HG03571 (cell line): ENCODE data around the gene TCHHL1.

Experiments used
- ATAC-seq: cut with Tn5 transposase; IDR thresholded peaks from one replicate; pipeline ENCODE4 v1.9.1; 2021; ENCODE audit not compliant: unreplicated experiment

Gene TCHHL1

DNA sequence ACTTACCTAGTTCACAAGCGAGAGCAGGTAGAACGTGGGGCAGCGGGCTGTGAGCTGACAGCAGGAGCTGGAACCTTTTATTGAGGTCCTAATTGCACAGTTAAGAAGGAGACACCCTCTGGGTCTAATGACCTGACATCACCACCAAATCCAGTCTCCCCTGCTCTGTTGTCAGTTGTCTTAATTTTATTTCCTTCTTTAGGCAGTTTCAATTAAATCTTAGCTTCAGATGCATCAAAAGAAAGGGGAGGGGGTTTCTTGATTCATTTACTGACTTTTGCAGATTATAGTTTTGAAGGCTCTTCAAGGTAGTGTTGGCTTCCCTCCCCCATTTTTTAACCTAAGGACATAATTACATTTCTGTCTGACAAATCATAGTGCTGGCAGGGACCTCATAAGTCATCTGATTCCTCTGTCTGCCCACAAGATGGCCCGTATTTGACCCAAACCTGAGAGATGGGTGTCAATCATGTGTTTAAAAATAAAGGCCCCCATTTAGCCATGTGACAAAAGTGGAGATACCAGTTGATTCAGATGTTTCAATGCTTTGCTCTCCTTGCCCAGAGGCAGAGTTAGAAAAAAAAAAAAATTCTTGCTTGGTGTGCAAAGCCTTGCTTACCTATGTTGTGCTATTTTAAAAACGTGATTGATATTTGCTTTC is at the start of gene TCHHL1:
TCHHL1 (minus strand) TSS at position 51 of the 661 bp plus-strand sequence. CDS start 921 bp downstream, outside the sequence.
- ATAC-seq: no peak

DNA sequence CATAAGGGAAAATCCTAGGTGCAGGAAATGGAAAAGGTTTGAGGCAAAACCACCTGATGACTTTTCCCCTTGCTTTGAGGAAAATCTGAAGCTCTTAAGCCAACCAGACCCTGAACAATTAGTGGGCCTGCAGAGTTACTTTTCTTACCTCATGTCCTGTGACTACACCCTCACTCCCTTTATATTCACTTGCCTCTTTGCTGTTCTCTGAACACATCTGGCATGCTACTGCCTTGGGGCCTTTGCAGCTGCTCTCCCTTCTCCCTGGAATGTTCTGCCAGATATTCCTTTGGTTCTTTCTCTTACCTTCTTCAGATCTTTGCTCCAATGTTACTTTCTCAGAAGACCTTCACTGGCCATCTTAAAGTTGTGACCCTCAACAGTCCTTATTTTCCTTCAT is 48.4 kb upstream of the TCHHL1 start:
- ATAC-seq: no peak

DNA sequence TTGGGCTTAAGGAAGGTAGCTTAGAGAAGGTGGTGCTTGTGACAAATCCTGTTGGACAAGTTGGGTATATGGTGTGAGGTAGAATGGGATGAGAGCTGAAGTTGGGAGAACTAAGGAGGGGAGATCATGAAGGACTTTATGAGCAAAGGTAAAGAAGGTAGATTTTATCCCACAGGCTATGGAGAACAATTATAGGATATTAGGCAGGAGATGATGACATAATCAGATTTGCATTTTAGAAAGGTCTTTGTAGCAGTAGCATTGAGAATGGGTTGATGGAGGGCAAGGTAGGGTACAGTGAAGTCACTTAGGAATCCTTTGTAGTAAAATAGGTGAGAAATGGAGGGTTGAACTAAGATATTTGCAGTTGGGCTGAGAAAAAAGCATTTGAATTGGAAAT is 41.3 kb upstream of the TCHHL1 start:
- ATAC-seq: no peak

DNA sequence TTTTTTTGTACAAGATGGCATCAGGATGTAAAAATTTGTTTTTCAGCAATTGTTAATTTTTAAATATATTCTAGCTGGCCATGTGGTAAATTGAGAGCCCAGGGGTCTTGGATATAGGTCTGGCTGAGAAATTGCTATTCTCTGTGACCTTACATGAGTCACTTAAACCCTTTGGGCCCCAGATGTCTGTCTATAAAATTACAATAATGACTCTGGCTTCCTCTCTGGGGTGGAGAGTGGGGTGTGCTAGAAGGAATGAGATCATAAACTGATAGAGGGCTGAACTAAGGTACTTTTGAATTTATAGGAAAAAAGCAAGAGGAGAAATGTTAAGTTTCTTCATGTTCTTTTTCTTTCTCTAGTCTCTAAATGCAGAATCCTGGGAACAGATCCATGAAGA is 38.8 kb upstream of the TCHHL1 start:
- ATAC-seq: no peak

DNA sequence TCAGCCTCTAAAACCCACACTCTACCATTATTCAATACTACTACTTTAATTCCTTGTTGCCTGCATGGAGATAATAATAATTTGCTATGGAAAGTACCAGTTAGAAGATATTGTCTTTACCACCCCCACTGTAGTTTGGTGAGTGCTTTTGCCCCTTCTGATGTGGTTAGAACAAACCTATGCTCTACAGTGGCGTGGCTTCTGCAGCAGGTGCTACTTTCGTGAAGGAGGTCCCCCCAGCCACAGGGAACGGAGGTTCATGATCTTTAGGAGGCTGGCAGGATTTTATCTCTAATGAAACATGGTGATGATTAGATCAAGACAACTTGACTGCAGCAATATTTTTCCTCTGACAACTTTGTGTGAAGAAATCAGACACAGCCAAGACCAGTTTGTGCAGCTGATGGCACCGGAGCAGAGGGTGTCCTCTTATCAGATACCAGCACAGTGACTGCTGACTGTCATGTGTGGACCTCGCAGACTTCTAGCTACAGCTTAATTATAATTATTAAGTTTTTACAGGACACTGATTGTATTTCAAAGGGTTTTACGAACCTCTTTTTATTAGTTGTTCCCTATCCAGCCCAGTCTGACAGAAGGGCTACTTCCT is 37.1 kb upstream of the TCHHL1 start:
- no peak for ATAC-seq

GRCh38 chr1:152118915-152119314 is 30.1 kb upstream of the TCHHL1 start:
- no peak for ATAC-seq

DNA sequence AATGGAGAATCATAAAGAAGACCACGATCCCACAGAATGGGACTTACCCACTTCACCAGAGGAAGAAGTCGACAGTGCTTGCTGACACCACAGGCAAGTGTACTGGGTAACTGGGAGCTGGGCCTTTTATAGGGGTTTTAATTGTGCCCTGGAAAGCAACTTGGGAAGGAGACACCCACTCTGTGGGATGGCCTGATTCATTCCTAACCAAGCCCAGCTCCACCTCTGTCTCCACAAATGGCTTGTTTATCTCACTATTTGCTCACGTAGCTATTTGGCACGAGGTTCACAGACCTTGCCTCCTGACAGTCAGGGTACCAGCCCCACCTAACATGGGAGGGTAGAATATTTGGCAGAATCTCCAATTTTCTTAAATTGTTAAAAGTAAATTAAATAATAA is 26.5 kb upstream of the TCHHL1 start, which contains the start of gene TCHH:
TCHH (minus strand) TSS at position 101 of the 400 bp plus-strand sequence. CDS start 1,364 bp downstream, outside the sequence.
- no peak for ATAC-seq

- no peak for ATAC-seq
Measured at GRCh38 chr1:152112885-152113432, 24.1 kb upstream of the TCHHL1 start.

DNA sequence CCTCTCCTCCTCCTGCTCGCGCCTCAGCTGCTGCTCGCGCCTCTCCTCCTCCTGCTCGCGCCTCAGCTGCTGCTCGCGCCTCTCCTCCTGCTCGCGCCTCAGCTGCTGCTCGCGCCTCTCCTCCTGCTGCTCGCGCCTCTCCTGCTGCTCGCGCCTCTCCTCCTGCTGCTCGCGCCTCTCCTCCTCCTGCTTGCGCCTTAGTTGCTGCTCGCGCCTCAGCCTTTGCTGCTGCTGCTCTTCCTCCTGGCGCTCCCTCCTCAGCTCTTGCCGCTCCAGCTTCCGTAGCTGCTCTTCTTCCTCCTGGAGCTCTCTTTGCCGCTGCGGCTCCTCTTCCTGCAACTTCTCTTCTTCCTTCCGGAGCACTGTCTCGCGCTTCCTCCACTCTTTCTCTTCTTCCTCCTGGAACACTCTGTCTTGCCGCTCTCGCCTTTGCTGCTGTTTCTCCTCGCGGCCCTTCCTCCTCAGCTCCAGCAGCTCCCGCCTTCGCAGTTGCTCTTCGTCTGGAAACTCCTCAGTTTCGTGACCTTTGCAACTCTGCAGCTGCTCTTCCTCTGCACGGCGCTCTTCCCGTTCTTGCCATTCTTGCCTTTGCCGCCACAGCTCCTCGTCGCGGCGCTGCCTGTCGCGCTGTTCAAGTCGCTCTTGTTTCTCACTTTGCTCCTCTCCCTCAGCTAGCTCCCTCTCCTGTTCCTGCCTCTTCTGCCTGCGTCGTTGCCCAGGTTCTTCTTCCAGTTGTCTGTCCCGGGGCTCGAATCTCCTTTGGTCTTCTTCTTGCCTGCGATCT is 23.4 kb upstream of the TCHHL1 start:
- no peak for ATAC-seq

GRCh38 chr1:152111515-152111968 is 22.7 kb upstream of the TCHHL1 start:
- ATAC-seq: no peak

GRCh38 chr1:152110860-152111514 is 22.1 kb upstream of the TCHHL1 start:
- no peak for ATAC-seq

DNA sequence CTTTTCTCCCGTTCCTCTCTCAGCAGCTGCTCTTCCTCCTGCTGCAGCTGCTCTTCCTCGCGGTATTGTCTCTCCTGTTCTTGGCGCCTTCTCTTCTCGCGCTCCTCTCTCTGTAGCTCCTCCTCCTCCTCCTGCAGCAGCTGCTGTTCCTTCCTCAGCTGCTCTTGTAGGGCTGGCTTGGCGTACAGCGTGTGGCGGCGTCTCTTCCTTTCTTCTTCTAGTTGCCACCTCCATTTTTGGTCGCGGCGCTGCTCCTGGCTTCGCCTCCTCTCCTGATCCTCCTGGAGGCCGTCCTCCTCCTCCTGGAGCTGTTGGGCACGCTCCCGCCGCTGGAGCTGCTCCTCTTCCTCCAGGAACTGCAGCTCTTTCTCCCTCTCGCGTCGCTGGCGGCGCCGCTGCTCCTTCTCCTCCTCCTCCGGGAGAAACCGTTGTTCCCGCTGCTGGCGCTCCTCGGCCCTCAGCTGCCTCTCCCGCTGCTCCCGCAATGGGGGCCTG is 21.5 kb upstream of the TCHHL1 start:
- ATAC-seq: no peak

GRCh38 chr1:152109998-152110294 is 21.1 kb upstream of the TCHHL1 start:
- no peak for ATAC-seq

GRCh38 chr1:152109231-152109997 is 20.6 kb upstream of the TCHHL1 start:
- no peak for ATAC-seq

- ATAC-seq: no peak
Measured at GRCh38 chr1:152108882-152109222, 20.0 kb upstream of the TCHHL1 start.

GRCh38 chr1:152107984-152108881 is 19.4 kb upstream of the TCHHL1 start:
- ATAC-seq: no peak

DNA sequence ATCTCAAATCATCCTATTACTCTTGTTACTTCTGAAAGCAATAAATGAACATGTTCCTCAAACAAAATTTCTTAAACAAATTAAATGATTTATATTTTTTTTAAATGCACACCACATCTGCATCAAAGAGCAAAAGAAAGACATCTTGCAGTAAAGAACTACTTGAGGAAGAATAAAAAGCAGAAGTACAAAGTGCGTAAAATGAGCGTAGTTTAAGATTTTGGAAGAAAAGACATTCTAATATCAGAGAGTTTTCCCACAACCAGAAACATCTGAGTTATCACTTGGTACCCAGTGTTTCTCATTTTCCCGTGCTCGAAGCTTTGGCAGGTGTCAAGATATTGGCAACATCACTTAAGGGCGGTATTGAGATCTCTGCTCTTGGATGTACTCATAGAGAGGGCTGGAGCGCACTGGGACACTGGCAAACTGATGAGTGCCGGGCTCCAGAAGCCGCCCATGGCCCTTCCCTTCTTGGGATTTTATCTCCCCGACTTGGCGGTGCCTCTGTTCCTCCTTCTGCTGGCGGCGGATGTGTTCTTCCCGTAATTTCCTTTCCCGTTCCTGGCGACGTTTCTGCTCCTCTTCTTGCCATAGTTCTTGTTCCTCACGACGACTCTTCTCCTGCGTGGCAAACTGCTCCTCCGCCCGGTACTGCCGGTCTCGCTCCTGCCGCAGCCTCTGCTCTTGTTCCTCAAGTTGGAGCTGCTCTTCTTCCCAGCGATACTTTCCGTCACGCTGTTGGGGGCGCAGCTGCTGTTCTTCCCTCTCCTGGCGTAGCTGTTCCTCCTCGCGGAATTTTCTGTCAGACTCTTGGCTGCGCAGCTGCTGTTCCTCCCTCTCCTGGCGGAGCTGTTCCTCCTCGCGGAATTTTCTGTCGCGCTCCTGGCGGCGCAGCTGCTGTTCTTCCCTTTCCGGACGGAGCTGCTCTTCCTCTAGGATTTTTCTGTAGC is 18.4 kb upstream of the TCHHL1 start:
- no peak for ATAC-seq

DNA sequence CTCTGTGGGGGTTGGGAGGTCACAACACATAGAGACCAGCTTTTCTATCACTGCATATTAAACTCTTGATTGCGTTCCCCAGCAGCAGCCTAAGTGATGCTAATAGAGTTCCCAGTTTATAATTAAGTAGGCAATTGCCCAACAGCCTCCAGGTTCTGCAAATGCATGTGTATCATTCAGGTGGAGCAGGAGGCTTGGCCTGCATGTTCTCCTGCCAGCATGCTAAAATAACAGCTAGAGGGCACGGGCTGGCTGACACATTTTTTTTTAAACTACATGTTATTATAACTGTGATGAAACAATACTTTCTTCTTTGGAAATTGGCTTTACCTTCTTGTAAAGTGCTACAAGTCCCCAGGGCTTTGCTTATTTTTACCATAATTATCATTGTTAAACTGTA is 16.0 kb upstream of the TCHHL1 start:
- no peak for ATAC-seq
